Smooth muscle cell of the brain vasculature (primary cell): ENCODE measurements around the gene AZGP1.
"Not testable (repeated sequence)": the region's sequence is repeated elsewhere in the genome, so short reads cannot be mapped to it uniquely, and the experiment has no call there.

ENCODE experiments used
- DNase-seq: peaks from one replicate; pipeline ENCODE4 v3.0.0-alpha.2; 2012; ENCODE audit warnings: low read depth, low spot score

AZGP1 gene

GRCh38 chr7:99975782-99976521 is at the start of gene AZGP1:
TSS of gene AZGP1 (minus strand) at chr7:99976031. CDS start at chr7:99976020, 11 bp downstream.
- no peak for DNase-seq

DNA sequence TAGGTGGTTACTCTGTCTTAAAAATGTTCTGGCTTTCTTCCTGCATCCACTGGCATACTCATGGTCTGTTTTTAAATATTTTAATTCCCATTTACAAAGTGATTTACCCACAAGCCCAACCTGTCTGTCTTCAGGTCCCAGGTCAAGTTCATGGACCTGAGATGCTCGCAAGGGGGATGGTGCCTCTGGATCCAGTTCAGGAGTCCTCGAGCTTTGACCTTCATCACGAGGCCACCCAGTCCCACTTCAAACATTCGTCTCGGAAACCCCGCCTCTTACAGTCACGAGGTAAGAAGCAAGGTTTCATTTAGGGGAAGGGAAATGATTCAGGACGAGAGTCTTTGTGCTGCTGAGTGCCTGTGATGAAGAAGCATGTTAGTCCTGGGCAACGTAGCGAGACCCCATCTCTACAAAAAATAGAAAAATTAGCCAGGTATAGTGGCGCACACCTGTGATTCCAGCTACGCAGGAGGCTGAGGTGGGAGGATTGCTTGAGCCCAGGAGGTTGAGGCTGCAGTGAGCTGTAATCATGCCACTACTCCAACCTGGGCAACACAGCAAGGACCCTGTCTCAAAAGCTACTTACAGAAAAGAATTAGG is 48.3 kb upstream of the AZGP1 start:
- no peak for DNase-seq

DNA sequence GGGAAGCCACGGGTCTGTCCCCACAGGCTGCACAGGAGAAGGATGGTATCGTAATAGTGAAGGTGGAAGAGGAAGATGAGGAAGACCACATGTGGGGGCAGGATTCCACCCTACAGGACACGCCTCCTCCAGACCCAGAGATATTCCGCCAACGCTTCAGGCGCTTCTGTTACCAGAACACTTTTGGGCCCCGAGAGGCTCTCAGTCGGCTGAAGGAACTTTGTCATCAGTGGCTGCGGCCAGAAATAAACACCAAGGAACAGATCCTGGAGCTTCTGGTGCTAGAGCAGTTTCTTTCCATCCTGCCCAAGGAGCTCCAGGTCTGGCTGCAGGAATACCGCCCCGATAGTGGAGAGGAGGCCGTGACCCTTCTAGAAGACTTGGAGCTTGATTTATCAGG is 47.7 kb upstream of the AZGP1 start:
- DNase-seq: no peak

- DNase-seq: no peak
Measured at GRCh38 chr7:100022621-100023020, 46.8 kb upstream of the AZGP1 start.

DNA sequence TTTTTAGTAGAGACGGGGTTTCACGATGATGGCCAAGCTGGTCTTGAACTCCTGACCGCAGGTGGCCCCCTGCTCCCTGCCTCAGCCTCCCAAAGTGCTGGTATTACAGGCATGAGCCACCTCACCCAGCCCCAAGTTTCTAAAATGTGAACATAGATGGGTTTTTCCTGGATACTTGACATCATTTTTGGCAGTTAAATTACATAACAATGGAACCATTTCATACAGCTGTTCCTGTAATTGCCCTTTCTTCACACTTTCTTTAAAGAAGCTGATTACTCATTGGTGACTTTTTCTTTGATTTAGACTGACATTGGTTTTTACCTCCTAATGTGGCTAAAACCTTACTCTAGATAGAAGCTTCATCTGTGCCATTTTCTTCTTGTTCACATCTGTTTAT is 45.5 kb upstream of the AZGP1 start:
- no peak for DNase-seq

- no peak for DNase-seq
Measured at GRCh38 chr7:100019908-100020307, 44.1 kb upstream of the AZGP1 start.

GRCh38 chr7:100017875-100018274 is 42.0 kb upstream of the AZGP1 start:
- DNase-seq: no peak

DNA sequence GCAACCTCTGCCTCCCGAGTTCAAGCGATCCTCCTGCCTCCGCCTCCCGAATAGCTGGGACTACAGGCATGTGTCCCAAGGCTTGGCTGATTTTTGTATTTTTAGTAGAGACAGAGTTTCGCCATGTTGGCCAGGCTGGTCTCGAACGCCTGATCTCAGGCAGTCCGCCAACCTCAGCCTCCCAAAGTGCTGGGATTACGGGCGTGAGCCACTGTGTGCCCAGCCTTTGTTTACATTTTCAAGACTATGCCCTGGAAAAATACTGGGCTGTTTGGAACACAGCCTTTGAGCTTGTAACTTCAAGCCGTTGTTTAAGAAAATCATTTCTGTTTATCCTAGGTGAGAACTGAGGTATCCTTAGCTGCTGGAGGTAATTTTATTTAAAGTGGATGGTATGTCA is 41.5 kb upstream of the AZGP1 start:
- DNase-seq: no peak

DNA sequence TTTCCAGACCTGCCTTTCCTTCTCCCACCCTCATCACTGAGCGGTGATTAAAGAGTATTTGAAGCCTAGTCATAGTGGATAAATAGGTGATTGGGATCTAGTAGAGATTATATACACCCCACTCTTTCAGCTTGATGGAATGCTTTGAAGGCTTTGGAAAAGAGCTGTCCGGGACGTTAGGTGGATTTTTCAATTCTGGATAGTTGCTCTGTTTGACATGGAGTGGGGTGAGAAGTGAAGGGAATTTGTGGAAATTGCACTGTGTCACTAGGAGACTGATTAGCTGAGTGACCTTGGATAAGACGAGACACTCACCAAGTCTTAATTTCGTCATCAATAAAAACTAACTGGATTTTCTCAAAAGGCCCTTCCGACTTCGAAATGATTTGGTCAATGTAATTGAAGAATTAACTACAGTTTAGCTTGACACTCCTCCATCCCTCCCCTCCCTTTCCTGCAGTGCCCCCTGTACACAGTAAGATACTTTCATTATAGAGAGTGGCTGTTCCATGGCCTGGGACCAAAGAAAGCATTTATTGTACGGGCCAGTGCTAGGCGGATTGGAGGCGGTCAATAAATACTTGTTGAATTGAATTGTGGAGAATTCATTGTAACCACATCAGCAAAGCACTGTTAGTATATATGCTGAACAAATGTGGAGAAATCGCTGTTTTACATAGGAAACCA is 40.5 kb upstream of the AZGP1 start:
- DNase-seq: no peak

DNA sequence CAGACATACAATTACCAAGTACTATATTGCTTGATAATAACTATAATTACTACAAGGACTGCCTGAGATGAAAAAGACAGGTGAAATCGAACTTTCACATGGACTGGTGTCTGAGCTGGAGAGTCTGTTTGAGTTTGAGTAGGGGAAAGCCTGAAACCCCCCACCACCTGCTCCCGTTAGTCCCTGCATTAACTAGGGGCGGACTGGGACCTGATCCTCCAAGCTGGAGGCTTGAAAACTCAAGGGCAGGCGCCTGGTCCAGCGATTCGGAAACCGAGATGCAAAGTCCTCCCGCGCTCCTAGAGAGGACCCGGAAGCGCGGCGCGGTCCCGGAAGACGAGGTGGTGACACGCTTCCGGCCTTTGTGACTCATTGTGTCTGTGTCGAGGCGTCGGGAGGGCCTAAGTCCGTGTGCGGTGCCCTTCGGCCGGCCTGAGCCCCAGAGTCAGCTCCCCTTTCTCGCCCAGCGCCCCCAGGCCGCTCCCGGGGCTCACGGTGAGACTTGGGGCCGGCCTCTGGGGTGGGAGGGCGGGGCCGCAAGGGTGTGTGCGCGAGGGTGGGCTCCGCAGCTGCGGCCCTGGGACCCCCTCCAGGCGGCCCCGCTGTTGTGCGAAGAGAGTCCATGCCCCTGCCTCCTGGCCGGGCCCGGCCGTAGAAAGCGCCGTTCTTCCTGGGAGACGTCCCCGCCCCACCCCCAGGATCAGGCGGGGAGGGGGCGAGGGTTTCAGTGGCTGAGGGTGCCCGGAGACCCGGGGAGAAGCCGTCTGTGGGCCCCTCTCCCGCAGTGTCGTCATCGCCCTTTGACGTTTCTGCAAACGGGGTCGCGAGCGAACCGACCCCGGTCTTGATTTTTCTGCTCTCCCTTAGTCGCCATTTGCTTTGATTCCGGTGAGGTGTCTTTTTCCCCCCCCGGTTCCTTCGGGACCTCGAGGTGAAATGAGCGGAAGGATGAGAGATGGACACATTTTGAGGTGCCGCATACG is 39.7 kb upstream of the AZGP1 start, which contains the start of gene ZKSCAN1:
ZKSCAN1 (plus strand) TSS at position 365 of the 983 bp plus-strand sequence. CDS start 7,911 bp downstream, outside the sequence.
- peak; percentile 82 for DNase-seq

- DNase-seq: no peak
Measured at GRCh38 chr7:100013328-100013676, 37.5 kb upstream of the AZGP1 start.

GRCh38 chr7:100012385-100013327 is 36.8 kb upstream of the AZGP1 start:
- DNase-seq: not testable (repeated sequence)

DNA sequence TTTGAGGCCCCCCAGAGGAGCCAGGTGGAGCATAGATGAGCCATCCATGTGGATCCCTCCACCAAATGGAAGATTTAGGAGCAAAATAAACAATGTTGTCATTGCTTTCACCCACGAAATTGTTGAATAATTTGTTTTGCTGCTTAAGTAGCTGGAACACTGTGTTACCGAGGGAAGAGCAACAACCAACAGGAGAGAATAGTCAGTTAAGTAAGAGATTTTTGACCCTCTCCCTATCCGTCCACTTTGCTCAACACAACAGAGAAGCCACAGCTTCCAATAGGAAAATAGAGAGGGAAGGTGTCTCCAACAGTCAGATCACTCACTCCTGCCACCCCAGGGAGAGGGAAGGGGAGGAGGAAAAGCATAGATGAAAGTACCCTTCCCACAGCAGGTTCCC is 35.7 kb upstream of the AZGP1 start:
- no peak for DNase-seq

GRCh38 chr7:100010901-100011300 is 35.1 kb upstream of the AZGP1 start:
- no peak for DNase-seq

- not testable (repeated sequence) for DNase-seq
Measured at GRCh38 chr7:100009952-100010351, 34.1 kb upstream of the AZGP1 start.

GRCh38 chr7:100008525-100008924 is 32.7 kb upstream of the AZGP1 start:
- no peak for DNase-seq

DNA sequence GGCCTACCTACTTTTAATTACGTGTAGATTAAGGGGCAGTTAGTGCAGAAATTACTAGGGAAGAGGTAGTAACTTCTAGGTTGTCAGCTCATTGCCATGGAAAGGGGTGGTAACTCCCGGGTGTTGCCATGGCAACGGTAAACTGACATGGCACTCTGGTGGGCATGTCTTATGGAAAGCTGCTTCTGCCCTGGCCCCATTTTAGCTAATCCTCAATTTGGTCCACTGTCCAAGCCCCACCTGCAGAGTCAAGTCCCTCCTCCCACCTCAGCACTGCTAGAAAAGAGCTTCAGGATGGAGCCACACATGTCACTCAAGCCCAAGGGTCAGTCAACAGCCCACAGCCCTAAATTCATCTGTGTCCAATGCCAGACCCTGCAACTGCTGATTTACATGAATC is 32.1 kb upstream of the AZGP1 start:
- no peak for DNase-seq

DNA sequence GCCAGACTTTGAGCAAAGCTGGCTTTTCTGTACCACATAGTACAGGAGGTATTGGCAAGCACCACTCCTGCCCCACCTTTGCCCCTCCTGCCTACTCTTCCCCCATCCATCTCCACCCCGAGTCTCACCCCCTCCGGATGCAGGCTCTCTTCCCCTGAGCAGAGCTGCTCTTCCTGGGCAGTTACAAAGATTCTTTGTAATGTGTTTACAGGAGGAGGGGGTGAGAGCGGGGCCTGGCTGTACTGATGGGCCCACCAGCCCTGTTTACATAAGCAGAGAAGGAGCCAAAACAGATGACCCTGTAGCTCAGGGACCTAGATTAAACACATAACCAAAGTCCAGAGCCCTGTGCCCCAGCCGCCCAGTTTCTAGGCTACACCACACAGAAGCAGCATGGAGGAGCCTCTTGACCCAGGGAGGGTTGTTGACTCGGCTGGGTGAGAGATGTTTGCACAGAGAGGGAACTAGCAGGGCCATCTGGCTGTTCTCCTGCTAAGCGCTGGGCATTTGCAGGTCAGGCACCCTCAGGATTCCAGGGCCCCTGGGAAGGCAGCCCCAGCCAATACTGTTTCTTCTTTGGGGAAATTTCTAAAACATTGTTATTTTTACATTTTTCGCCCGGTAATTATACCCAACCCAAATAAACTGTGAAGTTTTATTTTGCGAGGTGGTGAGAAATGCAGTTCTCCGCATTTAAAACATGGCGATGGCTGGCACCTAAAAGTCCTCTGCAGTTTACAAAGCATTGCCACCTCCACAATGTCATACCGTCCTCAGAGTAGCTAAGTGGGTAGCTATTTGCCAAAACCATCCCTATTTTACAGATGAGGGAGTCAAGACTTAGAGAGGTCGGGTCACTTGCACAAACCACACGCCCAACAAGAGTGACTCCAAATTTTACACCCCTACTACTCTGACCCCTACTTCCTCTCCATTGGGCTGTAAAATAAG is 28.2 kb upstream of the AZGP1 start:
- peak; percentile 35 for DNase-seq

- no peak for DNase-seq
Measured at GRCh38 chr7:100000239-100000638, 24.4 kb upstream of the AZGP1 start.
